GM18858 (cell line): Measurements from ENCODE around the gene CLDN2.
"Not testable (repeated sequence)": the region's sequence is repeated elsewhere in the genome, so short reads cannot be mapped to it uniquely, and the experiment has no call there.

Source experiments
- ATAC-seq: cut with Tn5 transposase; IDR thresholded peaks from one replicate; pipeline ENCODE4 v1.9.1; 2021; ENCODE audit not compliant: unreplicated experiment

Gene CLDN2

GRCh38 chrX:106955004-106955772 is 35.0 kb downstream of the CLDN2 start:
- no peak for ATAC-seq

DNA sequence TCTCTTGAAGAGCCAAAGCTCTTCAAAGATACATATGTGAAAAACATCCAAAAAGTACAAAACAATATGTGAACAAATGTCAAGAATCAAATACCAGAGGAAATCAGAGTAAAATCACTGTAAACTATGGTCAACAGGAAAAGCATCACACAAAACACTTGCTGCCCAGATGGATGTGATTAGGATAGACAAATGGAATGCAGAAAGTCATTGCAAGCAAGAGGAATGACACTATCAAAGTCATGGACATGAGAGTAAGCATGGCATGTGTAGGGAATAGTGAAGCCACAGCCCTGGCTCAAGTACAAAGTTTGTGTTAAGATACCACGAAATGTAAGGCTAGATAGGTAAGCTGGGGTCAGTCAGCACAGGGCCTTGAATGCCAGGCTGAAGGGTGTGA is 37.7 kb downstream of the CLDN2 start:
- ATAC-seq: no peak

GRCh38 chrX:106959901-106960300 is 39.7 kb downstream of the CLDN2 start:
- no peak for ATAC-seq

- ATAC-seq: no peak
Measured at GRCh38 chrX:106963111-106963510, 42.9 kb downstream of the CLDN2 start.

DNA sequence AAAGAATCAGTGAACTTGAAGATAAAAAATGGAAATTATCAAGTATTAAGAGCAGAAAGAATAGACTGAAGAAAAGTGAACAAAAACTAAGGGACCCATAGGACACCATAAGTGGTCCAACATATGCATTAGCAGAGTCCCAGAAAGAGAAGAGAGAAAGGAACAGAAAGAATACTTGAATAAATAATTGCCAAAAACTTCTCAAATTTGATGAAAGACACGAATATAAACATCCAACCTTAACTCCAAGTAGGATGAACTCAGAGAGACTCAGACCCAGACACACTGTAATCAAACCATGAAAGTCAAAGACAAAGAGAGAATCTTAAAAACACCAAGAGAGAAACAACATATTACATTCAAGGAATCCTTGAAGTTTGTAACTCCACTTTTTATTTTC is 44.1 kb downstream of the CLDN2 start:
- ATAC-seq: no peak

- ATAC-seq: not testable (repeated sequence)
Measured at GRCh38 chrX:106966547-106966946, 46.3 kb downstream of the CLDN2 start.

DNA sequence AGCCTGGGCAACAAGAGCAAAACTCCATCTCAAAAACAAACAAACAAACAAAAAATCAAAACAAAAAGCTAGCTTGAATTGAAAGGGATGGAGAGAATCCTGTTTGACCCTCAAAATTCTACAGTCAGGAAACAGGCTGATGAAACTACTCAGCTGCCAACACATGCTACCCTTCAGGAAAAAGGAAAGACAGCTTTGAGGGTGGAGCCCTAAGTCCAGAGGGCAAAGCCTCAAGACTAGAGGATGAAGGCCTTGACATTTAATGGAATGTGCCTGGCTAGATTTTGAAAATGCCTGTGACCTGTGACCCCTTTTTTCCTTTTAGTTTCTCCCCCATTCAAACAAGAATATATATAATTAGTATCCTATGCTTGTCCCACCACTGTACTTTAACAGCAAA is 52.7 kb downstream of the CLDN2 start:
- ATAC-seq: no peak

- no peak for ATAC-seq
Measured at GRCh38 chrX:106973433-106974149, 53.4 kb downstream of the CLDN2 start.

- ATAC-seq: no peak
Measured at GRCh38 chrX:106976416-106976815, 56.2 kb downstream of the CLDN2 start.
